WTC11 (cell line): ENCODE measurements around the gene CRACDL.
"Not testable (repeated sequence)": the region's sequence is repeated elsewhere in the genome, so short reads cannot be mapped to it uniquely, and the experiment has no call there.

Source experiments
- ARID4B ChIP-seq: sonication (generic); formaldehyde crosslinking; IDR thresholded peaks from 2 replicates; pipeline ENCODE4 v1.8.0; 2023; ENCODE audit warnings: missing genetic modification reagents, mild to moderate bottlenecking, borderline replicate concordance
- CBFB ChIP-seq: sonication (generic); formaldehyde crosslinking; IDR thresholded peaks from 2 replicates; pipeline ENCODE4 v1.8.1; 2022; ENCODE audit warnings: mild to moderate bottlenecking, low read depth, missing genetic modification reagents
- CREM ChIP-seq: sonication (generic); formaldehyde crosslinking; IDR thresholded peaks from 2 replicates; pipeline ENCODE4 v1.8.1; 2022; ENCODE audit warnings: mild to moderate bottlenecking, missing genetic modification reagents, moderate library complexity
- CTCF ChIP-seq: fragments of 200-600 bp; IDR thresholded peaks from 2 replicates; pipeline ENCODE4 v1.8.0; 2022; ENCODE audit warnings: antibody characterized with exemption
- USF2 ChIP-seq: sonication (generic); formaldehyde crosslinking; IDR thresholded peaks from 2 replicates; pipeline ENCODE4 v1.8.1; 2023; ENCODE audit warnings: mild to moderate bottlenecking, missing genetic modification reagents, moderate library complexity
- ZNF317 ChIP-seq: sonication (generic); formaldehyde crosslinking; IDR thresholded peaks from 2 replicates; pipeline ENCODE4 v1.8.1; 2023; ENCODE audit warnings: low read depth, mild to moderate bottlenecking, moderate library complexity, missing genetic modification reagents, borderline replicate concordance

GRCh38 chr2:98877658-98878057 lies 58.4 kb downstream of the CRACDL start:
- not testable (repeated sequence) for TF ChIP-seq CTCF; ZNF317 (CRISPR knock-in tag); CREM; ARID4B (CRISPR knock-in tag); CBFB; USF2 (CRISPR knock-in tag)
